ENCODE measurements around the gene CLDN5.

Gene CLDN5

DNA sequence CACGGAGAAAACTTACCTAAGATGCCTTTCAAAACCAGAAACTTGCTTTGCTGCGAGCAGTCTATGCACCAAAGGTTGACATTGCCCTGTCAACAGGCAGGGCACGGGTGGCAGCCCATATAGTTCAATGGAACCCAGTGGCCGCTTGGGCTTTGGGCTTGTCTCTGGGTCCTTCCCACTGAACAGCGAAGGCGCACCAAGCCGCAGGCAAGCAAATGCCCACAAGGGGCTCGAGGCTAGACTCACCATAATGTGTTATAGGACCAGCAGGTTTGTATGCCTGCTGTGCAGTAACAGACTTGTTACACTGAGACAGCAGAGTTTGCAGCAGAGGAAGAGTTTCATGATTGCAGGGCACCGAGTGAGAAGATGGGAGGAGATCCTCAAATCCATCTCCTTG is 20.3 kb downstream of the CLDN5 start:
- DNase-seq (ENCODE audit: low spot score), result no peak

DNA sequence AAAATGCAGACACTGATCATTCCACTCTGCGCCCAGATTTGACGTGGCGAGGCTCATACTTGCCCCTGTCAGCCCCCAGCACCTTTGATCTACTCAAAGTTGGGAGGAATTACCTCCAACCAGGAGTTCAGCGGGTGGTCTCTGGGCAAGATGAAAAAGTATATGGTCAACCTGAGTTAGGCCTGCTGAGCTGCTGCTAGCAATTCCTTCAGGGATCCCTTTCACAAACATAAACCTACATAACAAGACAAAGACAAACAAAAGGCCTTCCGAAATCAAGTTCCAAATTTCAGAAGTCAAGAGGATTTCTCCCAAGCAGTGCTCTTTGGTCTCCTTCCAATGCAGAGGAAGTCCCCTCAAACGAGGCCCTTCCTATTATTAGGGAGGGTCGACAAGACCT is 20.8 kb downstream of the CLDN5 start:
- no peak for DNase-seq (ENCODE audit: low spot score)

- no peak for DNase-seq (ENCODE audit: low spot score)
These were observed 22.2 kb downstream of the CLDN5 start for GRCh38 chr22:19501897-19502447.

- no peak for DNase-seq (ENCODE audit: low spot score)
These were observed 24.3 kb downstream of the CLDN5 start for GRCh38 chr22:19499880-19500242.

- no peak for DNase-seq (ENCODE audit: low spot score)
These were observed 24.9 kb downstream of the CLDN5 start for GRCh38 chr22:19499236-19499879.

DNA sequence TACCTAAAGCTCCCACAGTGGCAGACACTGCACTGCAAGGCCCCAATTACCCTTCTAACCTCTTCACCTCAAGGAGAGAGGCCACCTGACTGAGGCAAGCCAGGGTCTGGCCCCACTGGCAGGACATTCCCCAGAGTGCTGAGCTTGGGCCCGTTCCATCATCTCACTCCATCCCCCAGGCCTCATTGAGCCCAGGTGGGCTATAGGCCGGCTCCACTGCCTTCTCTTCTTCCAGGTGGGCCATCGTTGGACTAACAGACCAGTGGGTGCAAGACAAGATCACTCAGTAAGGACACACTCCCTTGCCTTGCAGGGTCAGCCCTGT is 25.4 kb downstream of the CLDN5 start:
- DNase-seq (ENCODE audit: low spot score), result no peak

DNA sequence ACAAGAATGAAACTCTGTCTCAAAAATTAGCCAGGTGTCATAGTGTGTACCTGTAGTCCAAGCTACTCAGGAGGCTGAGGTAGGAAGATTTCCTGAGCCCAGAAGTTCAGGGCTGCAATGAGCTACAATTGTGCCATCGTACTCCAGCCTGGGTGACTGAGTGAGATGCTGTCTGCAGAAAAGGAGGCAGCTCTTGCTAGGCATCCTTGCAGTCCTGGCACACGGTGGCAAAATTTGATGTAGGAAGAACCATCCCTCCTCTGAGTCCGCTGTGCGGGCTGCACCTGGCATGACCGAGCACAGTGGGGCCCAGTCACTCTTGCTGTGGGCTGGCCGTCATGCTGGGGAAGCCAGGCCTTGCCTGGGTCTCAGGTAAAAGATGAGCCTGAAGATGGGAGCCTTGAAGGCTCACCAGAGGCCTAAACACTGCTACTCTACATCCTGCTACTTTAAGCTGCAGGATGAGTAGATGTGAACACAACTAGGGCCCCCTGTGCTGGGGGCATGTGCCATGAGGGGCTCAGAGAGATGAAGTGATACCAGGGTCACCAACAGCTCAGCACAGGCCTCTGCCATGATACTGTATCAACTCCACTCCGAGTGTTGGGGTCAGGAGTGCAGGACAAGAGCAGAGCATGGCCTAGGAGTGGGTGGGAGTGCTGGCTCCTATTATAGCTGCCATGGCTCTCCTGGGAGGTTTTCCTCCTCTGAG is 25.9 kb downstream of the CLDN5 start:
- DNase-seq (ENCODE audit: low spot score), result no peak

DNA sequence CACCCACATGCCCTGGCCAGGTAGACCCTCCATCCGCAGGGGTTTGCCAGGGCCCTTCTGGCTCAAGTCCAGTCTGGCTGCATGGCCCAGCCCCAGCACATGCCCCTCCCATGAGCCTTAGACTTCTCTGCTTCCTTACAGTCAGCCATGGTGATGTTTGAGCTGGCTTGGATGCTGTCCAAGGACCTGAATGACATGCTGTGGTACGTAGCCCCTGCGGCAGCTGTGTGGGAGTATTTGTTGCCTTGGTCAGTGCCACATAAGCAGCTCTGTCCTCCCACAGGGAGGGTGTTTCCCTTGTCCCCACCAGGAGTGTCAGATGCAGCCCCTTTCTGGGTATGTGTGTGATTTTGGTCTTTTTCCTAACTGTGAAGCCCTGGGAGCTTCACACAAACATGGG is 27.0 kb downstream of the CLDN5 start:
- no peak for DNase-seq (ENCODE audit: low spot score)

DNA sequence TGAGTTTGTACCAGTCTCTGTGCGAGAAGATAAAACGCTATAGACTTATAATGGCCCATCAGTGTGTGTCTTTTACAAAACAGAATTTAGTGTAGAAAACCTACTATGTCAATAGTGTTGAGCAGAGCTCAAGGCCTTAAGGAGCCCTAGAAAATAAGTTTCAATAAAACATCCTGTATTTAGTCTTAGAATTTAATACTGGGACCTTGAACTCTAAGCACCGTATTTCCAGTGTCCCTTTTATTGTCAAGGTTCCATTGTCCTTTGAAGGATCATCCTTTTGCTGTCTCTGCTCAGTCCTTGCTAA is 27.9 kb downstream of the CLDN5 start:
- DNase-seq (ENCODE audit: low spot score), result no peak

GRCh38 chr22:19495562-19496323 is 28.5 kb downstream of the CLDN5 start:
- no peak for DNase-seq (ENCODE audit: low spot score)

DNA sequence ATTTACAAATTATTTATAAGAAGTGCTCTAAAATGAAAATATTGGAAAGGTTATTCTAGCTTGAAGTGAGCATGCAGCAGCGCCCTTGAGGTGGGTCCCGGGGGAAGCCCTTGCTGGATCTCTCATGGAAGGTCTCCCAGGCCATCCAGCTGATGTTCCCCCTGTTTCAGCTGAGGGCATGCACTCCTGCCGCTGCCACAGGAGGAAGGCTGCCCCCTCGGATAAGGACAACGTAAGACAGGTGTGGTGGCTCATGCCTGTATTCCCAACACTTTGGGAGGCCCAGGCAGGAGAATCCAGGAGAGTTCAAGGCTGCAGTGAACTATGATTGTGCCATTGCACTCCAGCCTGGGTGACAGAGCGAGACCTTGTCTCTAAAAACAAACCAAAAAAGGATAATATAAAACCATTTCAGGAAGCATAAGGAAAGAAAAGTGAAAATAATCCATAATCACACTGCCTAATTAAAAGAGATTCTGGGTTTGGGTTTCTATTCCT is 29.5 kb downstream of the CLDN5 start:
- no peak for DNase-seq (ENCODE audit: low spot score)

DNA sequence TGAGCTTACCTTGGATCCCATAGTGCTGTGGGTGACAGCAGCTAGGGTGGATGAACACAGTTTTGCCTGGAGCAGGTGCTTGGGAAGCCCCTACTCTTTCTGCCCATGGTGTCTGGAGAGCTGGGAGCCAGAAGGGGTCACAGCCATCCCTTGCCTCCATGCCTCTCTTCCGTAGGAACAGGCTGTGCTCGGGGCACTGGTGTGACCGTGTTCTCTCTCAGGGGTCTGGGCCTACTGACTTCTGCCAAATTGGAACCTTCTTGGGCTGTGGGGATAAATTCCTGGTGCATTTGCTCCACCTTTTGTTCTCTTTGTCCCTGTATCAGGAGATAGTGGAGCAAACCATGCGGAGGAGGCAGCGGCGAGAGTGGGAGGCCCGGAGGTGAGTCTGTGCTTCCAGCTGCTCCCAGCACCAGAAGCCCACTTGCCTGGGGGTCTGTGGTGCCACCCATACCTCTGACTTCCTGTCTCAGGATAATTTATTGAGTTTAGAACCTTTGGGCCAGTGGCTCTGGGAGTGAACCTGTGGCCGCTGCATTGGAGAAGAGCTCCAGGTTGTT is 30.1 kb downstream of the CLDN5 start:
- DNase-seq (ENCODE audit: low spot score), result no peak

DNA sequence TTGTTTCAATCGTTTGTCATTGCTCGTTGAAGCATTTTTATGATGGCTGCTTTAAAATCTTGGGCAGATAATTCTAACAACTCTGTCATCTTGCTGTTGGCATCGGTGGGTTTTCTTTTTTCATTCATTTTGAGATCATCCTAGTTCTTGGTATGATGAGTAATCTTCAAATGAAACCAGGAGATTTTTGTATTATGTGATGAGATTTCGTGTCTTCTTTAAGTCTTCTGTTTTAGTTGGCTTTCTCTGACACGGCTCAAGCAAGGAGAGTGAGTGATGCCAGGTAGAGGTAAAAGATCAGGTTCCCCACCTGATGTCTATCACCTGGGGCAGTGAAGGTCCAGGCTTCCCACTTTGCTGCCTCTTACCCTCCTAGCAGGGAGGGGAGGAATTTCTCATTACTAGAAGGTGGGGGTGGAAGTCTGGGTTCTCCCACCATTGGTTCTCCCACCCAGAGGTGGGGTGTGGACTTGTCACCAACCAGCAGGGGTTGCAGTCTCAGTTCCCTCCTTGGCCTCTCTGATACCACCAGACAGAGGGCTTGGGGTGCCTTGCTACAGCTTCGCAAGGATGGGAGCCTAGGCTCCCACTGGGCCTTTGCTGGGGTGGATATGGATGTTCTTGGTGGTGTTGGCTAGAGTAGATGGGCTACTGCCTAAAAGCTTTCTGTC is 31.6 kb downstream of the CLDN5 start:
- DNase-seq (ENCODE audit: low spot score), result no peak

- no peak for DNase-seq (ENCODE audit: low spot score)
These were observed 33.5 kb downstream of the CLDN5 start for GRCh38 chr22:19490628-19491230.

- DNase-seq (ENCODE audit: low spot score), result no peak
These were observed 35.0 kb downstream of the CLDN5 start for GRCh38 chr22:19488884-19489843.

- no peak for DNase-seq (ENCODE audit: low spot score)
These were observed 35.9 kb downstream of the CLDN5 start for GRCh38 chr22:19488285-19488684.

GRCh38 chr22:19483481-19484244 is 40.5 kb downstream of the CLDN5 start:
- no peak for DNase-seq (ENCODE audit: low spot score)

DNA sequence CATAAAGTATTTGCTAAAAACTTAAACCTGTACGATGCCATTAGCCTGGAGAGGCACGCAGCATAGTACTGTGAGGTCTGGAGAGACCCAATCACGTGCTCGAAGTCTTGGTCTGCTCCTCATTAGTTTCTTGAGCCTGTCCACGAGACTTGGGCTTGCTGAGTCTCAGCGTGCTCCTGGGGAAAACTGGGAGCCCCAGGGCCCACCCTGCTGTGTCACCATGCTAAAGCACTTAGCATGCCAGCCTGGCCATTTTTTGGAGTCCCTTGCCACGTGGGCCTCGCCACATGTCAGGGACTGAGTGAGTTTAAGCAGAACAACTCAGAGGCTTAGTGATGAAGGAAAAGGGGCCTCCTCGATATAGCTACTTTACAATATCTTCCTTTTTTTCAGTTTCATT is 41.9 kb downstream of the CLDN5 start:
- DNase-seq (ENCODE audit: low spot score), result no peak

DNA sequence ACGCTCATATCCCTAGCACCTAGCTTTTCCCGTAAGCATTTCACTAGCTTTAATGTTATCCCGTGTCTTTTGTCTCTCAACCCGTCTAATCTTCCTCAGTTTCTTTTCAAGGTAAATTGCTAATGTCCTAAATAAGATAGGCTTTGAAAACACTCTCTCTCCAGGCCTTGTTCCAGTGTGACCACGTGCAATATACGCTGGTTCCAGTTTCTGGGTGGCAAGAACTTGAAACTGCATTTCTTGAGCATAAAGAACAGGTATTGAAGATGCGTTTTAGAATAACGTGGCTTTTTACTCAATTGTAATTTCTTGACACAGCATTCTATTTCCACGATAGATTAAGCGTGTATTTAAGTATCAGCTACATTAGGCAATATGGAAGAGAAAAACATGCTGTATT is 43.4 kb downstream of the CLDN5 start:
- DNase-seq (ENCODE audit: low spot score), result no peak

DNA sequence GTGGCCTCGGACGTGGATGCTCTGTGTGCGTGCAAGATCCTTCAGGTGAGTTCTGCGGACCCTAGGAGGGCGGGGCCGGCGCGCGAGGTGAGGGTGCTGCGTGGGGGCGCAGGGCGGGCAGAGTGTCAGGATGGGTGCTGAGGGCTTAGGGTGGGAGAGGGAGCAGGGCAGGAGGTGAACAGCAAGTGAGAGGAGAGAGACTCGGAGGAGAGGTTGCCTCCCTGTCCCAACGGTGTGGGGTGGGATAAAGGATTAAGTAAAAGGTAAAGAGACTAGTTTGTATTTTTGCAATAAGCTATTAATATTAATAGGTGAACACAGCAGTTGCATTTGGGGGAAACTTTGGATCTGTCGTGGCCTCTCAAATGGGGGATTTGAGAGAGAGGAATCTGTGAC is 44.0 kb downstream of the CLDN5 start:
- DNase-seq (ENCODE audit: low spot score), result no peak
